ENCODE measurements around the gene EARS2.

GRCh38 chr16:23496821-23497542, 60.2 kb downstream of the EARS2 start:
- TF ChIP-seq ZBTB49 (CRISPR knock-in tag; IDR thresholded peaks at IDR 0.05; ENCODE audit: borderline replicate concordance): no peak
- TF ChIP-seq CTCF (IDR thresholded peaks at IDR 0.05 in 2 of 3, conservative IDR thresholded peaks at IDR 0.05 in 1 of 3; ENCODE audit: insufficient read depth in 2 of 3, low read depth in 1 of 3, low read length in 3 of 3): no peak
- TF ChIP-seq CREB5 (CRISPR knock-in tag; IDR thresholded peaks at IDR 0.05): no peak
- TF ChIP-seq GTF3C2 (IDR thresholded peaks at IDR 0.05; ENCODE audit: borderline replicate concordance, extremely low read depth, insufficient read length): no peak
- TF ChIP-seq PTRF (tag; IDR thresholded peaks at IDR 0.05): no peak
- TF ChIP-seq POLR2AphosphoS2 (IDR thresholded peaks at IDR 0.05; ENCODE audit: low read length): no peak
- no peak for TF ChIP-seq RBBP5 (IDR thresholded peaks at IDR 0.05; ENCODE audit: borderline replicate concordance, insufficient read depth, low read length, poor library complexity, severe bottlenecking)
- no peak for TF ChIP-seq NFATC3 (IDR thresholded peaks at IDR 0.05)
- TF ChIP-seq ZNF232 (CRISPR knock-in tag; IDR thresholded peaks at IDR 0.05): no peak
- TF ChIP-seq RAD21 (CRISPR knock-in tag; conservative IDR thresholded peaks at IDR 0.05 in 1 of 2, IDR thresholded peaks at IDR 0.05 in 1 of 2): no peak
- no peak for TF ChIP-seq SRSF9 (IDR thresholded peaks at IDR 0.05; ENCODE audit: borderline replicate concordance, low read depth, low read length)
- TF ChIP-seq ZEB2 (IDR thresholded peaks at IDR 0.05): no peak
- TF ChIP-seq ATF6 (CRISPR knock-in tag; IDR thresholded peaks at IDR 0.05): no peak
